ENCODE results near the gene MTHFD1L.
"Not testable (repeated sequence)": the region's sequence is repeated elsewhere in the genome, so short reads cannot be mapped to it uniquely, and the experiment has no call there.

DNA sequence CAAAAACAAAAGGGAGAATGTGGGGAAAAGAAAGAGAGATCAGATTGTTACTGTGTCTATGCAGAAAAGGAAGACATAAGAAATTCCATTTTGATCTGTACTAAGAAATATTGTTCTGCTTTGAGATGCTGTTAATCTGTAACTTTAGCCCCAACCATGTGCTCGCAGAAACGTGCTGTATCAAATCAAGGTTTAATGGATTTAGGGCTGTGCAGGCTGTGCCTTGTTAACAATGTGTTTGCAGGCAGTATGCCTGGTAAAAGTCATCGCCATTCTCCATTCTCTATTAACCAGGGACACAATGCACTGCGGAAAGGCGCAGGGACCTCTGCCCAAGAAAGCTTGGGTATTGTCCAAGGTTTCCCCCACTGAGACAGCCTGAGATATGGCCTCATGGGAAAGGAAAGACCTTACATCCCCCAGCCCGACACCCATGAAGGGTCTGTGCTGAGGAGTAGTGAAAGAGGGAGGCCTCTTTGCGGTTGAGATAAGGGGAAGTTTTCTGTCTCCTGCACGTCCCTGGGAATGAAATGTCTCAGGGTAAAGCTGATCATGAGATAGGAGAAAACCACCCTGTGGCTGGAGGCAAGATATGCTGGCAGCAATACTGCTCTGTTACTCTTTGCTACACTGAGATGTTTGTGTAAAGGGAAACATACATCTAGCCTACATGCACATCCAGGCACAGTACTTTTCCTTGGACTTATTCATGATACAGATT is 3.9 kb upstream of the MTHFD1L start:
- TF ChIP-seq GABPA (IDR thresholded peaks at IDR 0.05; ENCODE audit: borderline replicate concordance, insufficient read depth, low read length); POLR2A (IDR thresholded peaks at IDR 0.05; ENCODE audit: control extremely low read depth in 1 of 2, low read depth in 2 of 2, low read length in 2 of 2); KDM5A (IDR thresholded peaks at IDR 0.05; ENCODE audit: low read length); CEBPB (IDR thresholded peaks at IDR 0.05; ENCODE audit: low read depth, low read length): not testable (repeated sequence)
- TF ChIP-seq, protein P1, sequence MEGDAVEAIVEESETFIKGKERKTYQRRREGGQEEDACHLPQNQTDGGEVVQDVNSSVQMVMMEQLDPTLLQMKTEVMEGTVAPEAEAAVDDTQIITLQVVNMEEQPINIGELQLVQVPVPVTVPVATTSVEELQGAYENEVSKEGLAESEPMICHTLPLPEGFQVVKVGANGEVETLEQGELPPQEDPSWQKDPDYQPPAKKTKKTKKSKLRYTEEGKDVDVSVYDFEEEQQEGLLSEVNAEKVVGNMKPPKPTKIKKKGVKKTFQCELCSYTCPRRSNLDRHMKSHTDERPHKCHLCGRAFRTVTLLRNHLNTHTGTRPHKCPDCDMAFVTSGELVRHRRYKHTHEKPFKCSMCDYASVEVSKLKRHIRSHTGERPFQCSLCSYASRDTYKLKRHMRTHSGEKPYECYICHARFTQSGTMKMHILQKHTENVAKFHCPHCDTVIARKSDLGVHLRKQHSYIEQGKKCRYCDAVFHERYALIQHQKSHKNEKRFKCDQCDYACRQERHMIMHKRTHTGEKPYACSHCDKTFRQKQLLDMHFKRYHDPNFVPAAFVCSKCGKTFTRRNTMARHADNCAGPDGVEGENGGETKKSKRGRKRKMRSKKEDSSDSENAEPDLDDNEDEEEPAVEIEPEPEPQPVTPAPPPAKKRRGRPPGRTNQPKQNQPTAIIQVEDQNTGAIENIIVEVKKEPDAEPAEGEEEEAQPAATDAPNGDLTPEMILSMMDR (IDR thresholded peaks at IDR 0.05; ENCODE audit: control extremely low read depth in 1 of 3, insufficient read depth in 1 of 3, low read depth in 1 of 3, low read length in 3 of 3) = not testable (repeated sequence)

Data from H1 (cell line).